GM21367 (cell line): ENCODE measurements around the gene DNAI7.

Experiments used
- ATAC-seq: cut with Tn5 transposase; IDR thresholded peaks from one replicate; pipeline ENCODE4 v1.9.1; 2021; ENCODE audit not compliant: unreplicated experiment

The DNAI7 gene

DNA sequence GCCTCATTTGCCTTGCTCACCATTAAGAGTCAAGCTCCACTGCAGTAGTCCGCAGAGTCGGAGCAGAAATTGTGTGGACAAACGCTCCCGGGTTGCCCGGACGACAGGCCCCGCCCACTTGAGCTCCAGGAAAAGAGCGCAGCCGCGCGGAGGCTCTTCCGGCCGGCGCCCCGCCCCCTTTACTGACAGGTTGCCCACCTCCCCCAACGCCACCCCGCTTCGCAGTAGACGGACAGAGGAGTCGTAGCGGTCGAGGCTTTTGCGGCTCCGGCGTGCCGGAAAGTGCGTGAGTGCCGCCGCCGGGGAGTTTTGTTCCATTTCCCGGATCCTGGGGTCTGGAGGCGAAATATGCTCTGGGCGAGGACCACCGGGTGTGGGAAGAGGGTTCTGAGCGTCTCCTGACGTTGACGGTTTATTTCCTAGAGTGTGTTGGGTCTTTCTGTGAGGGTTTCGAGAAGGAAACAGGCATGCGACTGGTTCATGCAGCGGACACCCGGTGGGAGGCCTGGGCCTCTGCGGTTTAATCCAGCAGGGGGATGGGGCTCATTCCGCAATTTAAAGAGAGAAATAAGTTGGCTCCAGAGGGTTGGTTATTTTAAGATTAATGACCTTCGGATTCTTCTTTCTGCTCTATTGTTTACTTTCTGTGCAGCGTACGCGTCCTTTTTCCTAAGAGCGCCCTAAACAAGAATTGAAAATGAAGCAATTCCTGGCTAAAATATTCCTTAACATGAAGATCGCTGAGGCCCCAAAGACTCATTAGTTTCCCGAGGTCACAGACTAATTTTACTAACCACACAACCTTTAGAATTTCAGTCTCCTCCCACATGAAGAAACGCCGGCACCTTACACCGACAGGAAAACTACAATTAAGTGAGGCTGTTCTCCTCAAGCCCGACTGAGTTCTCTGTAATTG lies at the start of gene DNAI7, which contains the start of gene ETFRF1:
Gene DNAI7, minus strand, starts transcription at position 105 of the 916 bp plus-strand sequence. Its CDS starts 82 bp downstream, at position 23.
Gene ETFRF1, plus strand, starts transcription at position 182 of the 916 bp plus-strand sequence. CDS start 8,720 bp downstream, outside the sequence.
- ATAC-seq: peak; percentile 95

- no peak for ATAC-seq
These were observed 48.7 kb upstream of the DNAI7 start for GRCh38 chr12:25243680-25243990.

DNA sequence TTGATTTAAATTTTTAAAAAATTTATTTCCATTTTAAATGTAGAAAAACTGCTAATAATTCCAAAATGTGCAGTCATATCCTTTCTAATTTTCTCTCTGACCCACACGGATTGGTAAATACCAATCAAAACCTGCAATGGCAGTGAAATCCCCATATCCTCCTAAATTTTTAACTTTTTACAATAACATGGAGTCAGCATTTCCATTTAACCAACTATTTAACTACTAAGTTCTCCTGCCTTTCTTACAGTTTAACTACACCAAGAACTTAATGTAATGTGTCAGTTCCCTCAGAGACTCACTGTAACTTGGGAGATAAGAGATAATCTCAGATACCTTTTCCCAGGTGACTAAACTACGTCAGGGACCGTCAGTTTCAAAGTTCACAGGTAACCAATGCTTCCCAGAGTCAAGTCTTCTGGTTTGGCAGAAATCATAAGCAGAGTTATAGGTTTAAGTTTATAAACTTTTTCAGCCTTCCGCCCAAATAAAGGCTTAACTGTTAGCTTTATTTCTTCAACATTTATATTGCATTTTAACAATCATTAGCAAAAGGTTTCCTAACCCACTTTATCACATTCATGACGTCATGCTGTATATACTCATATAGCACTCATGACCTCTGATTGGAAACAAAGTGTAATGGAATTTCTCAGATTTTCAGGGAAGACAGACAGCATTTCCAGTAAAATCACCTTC lies 48.2 kb upstream of the DNAI7 start:
- no peak for ATAC-seq

DNA sequence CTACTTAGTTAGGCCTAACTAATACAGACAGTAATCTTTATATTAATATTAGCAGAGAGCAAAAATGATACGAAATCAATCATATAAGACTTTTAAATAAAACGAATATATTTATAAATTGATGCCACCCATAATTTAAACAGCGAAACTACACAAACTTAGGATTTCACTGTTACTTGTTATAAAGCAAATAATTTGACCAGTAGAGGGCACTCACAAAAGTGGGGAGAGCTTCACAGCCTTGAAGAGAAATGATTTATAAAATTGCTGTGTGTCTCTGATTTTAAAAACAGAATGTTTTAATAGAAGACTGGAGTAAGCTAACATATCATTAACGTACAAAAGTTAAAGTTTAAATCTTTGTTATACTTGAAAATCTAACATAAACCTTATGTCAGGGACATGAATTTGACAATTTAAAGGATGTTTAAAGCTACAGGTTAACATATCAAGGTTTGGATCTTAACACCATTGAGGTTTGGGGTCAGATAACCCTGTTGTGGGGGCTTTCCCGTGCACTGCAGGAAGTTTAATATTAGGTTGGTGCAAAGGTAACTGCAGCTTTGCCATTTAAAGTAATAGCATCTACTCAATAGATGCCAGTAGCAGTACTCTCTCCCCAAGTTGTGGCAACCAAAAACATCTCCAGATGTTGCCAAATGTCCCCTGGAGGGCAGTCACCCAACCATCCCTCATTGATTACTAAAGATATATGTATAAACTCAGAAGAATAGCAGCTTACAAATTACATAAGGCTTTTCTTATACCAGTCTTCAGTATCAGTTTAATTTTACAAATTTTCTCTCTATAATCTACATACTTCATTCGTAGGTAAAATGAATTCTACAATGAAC lies 46.4 kb upstream of the DNAI7 start:
- no peak for ATAC-seq

GRCh38 chr12:25236626-25237025 lies 41.7 kb upstream of the DNAI7 start:
- no peak for ATAC-seq

DNA sequence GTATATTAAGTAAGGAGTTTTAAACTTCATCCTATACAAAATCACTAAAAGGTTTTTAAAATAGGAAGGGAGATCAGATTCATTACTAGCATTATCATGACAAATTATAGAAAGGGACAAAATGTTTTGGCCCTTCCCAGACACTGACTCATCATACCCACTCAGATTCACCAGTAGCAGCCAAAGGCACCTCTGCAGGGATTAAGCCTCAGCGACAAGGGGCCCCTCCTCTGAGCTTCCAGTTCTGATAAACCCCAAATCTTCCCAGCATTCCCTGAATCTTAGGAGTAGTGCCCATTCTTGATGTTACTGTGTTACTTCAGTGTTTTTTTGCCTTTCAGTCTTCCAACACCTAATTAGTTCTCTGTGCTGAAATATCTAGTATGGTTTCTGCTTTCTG lies 41.2 kb upstream of the DNAI7 start:
- ATAC-seq: no peak

DNA sequence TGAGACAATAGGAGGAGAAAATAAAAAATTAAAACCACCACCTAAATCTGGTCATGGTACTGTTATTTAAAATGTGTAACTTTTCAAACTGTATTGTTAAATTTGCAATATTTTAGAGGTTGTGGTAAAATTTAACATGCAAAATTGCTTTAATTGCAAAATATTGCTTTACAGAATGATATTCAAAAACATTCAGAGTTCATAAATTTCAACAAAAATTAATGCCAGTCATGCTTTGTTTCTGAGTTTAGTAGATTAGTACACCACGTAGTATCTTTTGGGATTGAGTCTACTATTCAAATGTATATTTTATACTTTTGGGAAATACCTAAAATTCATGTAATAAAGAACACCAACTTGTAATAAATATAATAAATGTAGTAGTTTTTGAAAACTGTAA lies 18.4 kb upstream of the DNAI7 start:
- ATAC-seq: no peak

DNA sequence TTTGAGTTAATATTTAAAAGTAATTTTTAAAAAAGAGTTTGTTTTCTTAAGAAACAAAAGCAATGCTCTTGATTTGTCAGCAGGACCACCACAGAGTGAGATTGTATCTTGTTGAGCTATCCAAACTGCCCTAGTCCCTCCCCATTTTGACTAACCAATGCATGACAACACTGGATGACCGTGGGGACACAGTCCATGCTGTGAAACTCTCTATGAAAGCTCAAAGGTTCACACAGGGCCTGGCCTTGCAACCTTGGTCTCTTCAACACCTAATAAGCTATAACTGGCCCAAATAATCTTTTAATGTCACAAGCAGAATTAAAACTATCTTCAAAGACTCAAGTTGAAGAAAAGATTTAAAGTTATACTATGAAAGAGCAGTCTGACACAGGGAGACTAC lies 13.6 kb upstream of the DNAI7 start:
- no peak for ATAC-seq

- no peak for ATAC-seq
These were observed 12.9 kb upstream of the DNAI7 start for GRCh38 chr12:25207846-25208245.

DNA sequence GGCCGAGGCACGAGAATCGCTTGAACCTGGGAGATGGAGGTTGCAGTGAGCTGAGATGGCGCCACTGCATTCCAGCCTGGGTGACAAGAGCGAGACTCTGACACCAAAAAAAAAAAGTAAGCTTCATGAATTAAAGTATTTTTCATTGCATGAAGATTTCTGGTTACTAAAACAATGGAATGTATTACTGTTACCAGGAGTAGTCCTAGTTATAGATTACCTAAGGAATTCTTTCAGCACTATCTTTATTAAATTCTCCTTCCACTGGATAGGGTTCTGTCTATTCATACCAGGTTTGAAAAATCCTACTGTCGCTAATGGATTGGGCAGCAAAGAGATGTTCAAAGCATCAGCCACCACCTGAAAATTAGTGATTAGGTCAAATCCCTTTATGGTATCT lies 12.5 kb upstream of the DNAI7 start:
- ATAC-seq: no peak

GRCh38 chr12:25202137-25202536 lies 7.2 kb upstream of the DNAI7 start:
- no peak for ATAC-seq

DNA sequence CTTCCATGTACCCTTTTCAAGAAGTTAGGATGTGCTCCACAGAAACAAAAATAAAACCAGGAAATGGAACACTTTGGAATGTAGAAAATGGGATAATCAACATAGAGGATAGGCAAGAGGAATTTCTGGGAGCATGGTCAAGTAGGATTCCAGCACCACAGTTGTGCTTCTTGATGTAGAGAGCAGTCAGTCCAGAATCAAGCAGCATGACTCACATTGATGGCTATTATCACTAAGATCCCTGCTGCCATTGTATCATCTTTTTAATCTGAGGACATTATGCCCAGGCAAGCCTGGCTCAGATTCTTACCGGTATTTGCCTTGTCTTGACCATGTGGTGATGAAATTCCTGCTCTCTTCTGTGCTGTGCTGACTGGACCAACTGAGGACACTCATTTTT lies 5.7 kb upstream of the DNAI7 start:
- ATAC-seq: no peak

DNA sequence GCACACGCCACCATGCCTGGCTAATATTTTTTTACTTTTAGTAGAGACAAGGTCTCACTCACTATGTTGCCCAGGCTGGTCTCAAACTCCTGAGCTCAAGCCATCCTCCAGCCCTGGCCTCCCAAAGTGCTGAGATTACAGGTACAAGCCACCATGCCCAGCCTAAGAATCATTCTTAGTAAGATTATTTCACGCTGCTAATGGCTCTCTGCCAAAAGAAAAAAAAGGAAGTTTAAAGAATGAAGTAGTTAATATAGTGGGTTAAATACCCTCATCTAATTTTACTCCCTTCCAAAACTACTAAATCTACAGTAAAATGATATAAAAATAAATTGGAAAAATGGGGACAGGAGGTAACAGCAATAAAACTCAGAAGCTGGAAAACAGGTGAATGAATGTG lies 2.6 kb upstream of the DNAI7 start:
- no peak for ATAC-seq

- no peak for ATAC-seq
These were observed 271 bp downstream of the DNAI7 start for GRCh38 chr12:25194722-25195055.

- ATAC-seq: no peak
These were observed 746 bp downstream of the DNAI7 start for GRCh38 chr12:25194214-25194613.

DNA sequence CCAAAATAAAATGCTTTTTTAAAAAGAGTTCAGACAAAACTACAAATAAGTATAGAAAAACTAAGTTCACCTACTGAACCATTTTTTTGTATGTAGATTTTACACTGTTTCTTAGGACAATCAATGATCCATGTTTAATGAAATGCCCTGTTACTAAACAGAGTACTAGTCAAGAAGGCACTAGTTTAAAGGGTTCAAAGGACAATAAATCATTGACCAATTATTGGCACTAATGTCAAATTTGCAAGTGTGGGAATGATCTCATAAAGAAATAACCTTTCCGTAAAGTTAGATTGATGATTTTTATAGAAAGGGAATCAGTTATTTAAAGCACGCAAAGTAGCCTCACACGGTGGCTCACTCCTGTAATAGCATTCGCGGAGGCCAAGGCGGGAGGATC lies 4.2 kb downstream of the DNAI7 start:
- ATAC-seq: no peak

GRCh38 chr12:25189656-25190055 lies 5.3 kb downstream of the DNAI7 start:
- ATAC-seq: no peak

DNA sequence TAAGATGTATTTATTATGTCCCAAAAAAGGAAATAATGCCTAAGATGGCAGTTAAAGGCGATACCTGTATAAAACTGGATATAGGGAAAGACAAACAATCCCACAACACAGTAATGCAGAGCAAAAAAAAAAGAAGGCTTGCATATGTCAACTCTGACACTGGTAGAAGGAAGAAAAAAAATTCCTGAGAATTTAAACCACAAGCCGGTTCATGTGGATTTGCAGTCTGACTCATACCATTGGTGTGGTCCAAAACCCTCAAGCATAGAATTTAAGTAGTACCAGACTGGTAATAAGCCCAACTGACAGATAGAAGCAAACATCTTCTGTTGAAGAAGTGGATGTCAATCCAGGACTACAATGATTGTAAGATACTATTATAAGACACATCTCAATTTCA lies 7.2 kb downstream of the DNAI7 start:
- ATAC-seq: no peak

DNA sequence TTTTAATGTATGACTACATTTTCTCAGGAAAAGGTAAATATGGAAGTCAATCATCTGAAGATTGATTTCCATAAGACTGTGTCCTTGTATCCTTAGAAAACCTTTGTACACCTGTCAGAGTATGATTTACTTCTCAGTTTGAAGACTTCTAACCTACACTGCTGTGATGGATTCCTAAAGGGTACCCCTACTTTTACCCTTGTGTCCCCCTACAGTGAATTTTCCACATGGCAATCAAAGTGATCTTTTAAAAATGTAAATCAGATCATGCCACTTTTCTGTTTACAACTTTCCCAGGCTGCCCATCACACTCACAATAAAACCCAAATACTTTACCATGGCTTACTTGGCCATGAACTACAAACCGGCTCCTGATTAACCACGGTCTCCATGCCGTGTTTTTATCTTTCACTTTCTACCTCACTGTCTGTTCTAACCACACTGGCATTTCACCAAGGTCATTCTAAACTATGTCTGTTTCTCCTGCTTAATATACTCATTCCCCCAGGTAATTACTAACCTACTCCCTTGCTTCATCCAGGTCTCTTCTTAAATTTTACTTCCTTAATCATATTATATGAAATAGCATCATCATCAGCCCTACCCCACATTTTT lies 8.1 kb downstream of the DNAI7 start:
- ATAC-seq: peak; percentile 87

DNA sequence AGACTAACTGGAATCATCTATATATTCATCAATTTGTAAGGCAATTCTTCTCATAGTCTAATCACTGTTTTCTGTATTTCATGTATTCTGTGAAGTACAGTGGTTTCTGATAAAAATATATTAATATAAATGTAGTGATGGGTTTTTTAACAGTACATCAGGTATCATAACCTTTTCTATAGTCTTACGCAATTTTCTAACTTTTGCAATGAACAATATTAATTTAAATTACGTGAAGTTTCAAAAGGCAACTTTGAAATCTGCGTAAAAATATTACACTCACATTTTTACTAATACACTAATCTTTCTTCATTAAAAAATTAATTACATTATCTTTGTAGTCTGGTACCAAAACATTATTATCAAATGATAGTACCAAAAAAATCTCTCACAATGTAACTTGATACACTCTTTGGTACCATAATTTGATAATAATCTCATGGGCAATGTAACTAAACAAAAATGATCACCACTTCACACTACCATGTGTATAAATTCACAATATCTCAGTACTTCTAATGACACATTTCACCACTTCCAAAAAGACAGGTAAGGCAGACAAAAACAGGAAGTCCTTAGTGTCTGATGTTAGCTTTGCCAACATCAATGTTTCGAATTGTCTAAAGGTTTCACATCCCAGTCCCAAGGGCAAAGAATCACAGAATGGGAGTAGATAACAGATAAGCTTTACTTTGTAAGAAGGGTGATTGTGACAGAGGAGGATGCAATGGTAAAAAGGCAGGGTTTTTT lies 8.7 kb downstream of the DNAI7 start:
- no peak for ATAC-seq
